AG09309 (cell line): ENCODE results near the gene CSNK1D.

Experiments
- DNase-seq: peaks from one replicate; pipeline ENCODE4 v3.0.0-alpha.2; 2010; ENCODE audit warnings: low read depth
- H3K4me3 ChIP-seq: 2 replicates; pipeline ENCODE4 v1.5.1; 2011; ENCODE audit warnings: mild to moderate bottlenecking, low read depth, low read length, moderate library complexity; ENCODE audit not compliant: control insufficient read depth
- TF ChIP-seq, protein P1 (sequence below): IDR thresholded peaks from 2 replicates; pipeline ENCODE4 v1.5.1; 2011; ENCODE audit warnings: mild to moderate bottlenecking, low read depth, low read length, inconsistent platforms; ENCODE audit not compliant: insufficient read depth, control insufficient read depth; ENCODE audit errors: missing control alignments

CSNK1D gene

DNA sequence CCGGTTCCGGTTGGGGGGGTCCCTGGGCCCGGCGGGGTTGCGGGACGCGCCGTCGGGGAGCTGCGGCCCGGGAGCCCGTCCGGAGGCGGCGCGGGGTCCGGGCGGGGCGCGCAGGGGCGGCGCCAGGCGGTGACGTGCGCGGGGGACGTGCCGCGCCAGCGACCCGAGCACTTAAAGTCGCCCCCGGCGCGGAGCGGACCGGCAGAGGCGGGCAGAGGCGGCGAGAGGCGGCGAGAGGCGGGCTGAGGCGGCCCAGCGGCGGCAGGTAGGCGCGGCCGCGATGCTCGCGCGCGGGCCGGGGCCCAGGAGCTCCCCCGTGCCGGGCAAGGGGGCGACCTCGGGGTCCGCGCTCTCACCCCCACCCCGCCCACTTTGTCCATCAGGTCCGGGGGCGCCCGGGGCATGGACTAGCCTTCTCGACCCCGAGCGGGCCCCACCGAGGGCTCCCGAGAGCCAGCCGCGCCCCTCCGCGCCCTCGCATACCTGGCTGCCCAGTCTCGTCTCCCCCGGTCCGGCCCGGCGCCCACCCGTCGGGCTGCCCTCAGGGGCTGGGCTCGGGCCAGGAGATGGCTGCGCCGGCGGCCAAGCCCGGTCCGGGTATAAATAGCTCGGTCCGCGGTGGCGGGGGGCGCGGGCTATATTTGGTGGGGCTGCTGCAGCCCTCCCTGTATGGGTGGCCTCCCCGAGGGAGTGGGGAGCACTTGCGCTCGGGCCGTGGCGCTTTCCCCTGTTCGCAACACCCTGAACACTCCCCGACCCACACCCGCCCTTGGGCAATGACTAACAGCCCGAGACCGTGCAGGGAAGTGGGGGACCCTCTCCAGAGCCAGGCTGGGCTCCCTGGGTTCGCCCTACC, 44.4 kb downstream of the CSNK1D start, which contains the start of gene SLC16A3:
Gene SLC16A3 (plus strand): TSS at position 201 of the 856 bp plus-strand sequence. CDS start 6,967 bp downstream, outside the sequence.
- peak within 1 kb of the TSS; percentile 88 for H3K4me3 ChIP-seq
- TF ChIP-seq, protein P1, sequence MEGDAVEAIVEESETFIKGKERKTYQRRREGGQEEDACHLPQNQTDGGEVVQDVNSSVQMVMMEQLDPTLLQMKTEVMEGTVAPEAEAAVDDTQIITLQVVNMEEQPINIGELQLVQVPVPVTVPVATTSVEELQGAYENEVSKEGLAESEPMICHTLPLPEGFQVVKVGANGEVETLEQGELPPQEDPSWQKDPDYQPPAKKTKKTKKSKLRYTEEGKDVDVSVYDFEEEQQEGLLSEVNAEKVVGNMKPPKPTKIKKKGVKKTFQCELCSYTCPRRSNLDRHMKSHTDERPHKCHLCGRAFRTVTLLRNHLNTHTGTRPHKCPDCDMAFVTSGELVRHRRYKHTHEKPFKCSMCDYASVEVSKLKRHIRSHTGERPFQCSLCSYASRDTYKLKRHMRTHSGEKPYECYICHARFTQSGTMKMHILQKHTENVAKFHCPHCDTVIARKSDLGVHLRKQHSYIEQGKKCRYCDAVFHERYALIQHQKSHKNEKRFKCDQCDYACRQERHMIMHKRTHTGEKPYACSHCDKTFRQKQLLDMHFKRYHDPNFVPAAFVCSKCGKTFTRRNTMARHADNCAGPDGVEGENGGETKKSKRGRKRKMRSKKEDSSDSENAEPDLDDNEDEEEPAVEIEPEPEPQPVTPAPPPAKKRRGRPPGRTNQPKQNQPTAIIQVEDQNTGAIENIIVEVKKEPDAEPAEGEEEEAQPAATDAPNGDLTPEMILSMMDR = no peak
- no peak for DNase-seq

DNA sequence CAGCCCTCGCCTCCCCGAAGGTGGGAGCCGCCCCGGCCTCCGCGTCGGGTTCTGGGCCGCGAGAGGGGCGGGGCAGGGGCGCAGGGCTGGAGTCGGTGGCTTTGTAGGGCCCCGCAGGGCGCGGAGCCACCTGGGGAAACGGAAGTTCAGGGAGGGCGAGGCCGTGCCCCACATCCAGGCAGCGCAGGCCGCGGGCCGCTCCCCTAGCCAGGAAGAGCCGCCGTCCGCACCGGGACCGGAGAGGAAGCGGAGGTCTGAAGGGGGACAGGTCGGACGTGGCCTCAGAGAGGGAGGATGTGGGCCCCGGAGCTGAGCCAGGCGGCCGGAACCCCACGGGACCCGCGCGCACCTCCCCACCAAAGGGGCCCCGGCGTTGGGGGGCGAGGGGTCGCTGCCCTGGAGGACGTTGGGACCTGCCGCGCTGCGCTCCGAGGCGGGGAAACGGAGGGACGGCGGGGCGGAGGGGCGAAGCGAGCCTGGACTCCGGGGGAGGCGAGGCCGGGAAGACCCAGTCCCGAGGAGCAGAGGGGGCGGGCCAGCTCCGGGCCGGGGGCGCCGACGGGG, 45.1 kb downstream of the CSNK1D start:
- peak overlapping the region; percentile 35 for H3K4me3 ChIP-seq
- TF ChIP-seq, protein P1 = no peak
- DNase-seq = no peak

DNA sequence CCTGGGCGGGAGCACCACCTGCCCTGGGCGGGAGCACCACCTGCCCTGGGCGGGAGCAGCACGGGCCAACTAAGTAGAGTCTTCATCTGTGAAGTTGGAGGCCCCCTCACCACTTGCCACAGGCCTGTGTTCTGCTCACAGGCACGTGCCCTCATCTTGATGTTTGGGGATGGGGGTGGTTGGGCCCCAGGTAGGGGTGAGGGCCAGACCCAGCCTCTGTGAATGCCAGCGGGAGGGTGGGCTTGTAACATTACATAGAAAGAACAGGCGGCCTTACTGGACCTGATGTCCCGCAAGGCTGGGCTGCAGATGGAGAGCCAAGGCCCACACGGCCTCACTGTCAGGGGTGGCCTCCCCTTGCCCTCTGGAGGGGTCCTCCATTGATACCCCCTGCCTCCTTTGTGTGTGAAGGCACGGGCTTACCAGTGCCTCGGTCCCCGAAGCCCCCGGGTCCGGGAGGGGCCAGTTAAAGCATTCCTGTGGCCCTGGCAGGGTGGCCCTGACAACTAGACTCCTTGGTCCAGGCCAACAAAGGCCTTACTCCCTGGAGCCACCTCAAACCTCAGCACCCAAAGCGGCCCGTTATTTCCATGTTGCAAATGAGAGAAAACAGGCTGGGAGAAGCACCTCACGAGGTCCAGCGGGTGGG, 45.7 kb downstream of the CSNK1D start:
- TF ChIP-seq, protein P1 = no peak
- H3K4me3 ChIP-seq = no peak overlapping the region
- DNase-seq = no peak

DNA sequence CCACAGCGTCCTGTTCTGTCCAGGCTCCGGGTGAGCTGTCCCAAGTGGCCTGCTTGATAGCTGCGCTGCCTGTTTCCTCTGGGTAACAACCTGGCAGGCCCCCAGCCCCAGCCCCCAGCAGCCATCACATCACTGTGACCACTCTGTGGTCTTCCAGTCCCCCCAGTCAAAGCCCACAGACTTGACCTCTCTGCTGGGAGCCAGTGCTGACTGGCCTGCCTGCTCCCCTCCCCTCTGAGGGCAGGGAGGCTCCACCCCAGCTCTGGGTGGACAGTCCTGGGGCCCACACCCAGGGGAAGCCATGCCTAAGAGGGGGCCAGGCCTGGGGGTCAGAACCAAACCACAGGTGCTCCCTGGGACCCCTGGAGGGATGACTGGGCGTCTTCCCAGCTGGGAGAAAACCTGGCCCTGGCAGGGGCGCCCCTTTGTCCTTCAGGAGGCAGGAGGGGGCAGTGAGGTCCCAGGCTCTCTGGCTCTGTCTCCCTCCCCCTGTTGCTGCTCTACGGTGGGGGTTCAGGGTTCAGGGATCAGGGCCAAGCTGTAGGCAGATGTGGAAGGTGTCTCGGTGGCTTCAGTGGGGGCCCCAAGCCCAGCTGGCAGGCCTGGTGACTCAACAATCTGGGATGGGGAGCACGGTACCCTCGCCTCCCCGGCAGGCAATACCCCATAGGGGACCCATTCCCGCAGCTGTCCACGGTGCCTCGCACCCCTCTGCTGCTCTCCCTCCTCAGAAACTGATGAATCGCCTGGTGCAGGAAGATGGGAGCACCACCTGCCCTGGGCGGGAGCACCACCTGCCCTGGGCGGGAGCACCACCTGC, 46.5 kb downstream of the CSNK1D start:
- no peak overlapping the region for H3K4me3 ChIP-seq
- TF ChIP-seq, protein P1 = no peak
- no peak for DNase-seq

DNA sequence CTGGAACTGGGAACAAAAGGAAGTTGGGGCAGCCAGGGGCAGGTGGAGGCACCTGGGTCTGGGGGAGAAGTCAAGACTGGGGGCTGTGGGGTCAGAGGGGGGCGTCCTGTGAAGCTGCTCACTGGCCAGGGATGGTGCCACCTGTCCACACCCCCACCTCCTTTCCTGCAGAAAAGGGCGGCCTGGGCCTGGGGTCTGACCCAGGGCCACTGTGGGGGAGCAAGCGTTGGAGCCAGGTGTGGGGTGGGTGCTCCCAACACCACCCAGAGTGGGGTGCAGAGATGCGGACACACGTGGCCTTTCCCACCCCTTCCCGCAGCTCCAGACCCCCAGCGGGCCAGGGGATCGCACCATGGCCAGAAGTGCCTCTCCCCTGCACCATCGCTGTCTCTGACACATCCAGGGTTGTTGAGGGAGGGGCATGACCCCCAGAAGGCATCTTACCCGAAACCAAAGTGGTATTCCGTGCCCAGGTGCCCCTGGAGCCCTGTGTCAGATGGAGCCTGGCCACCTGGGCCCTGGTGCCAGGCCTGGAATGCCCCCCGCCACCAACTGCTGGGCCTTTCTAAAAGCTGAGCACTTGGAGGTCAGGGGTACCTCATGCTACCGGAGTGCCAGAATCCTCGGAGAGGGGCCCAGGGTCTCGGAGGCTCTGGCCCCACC, 47.2 kb downstream of the CSNK1D start:
- H3K4me3 ChIP-seq = no peak overlapping the region
- TF ChIP-seq, protein P1 = no peak
- no peak for DNase-seq

DNA sequence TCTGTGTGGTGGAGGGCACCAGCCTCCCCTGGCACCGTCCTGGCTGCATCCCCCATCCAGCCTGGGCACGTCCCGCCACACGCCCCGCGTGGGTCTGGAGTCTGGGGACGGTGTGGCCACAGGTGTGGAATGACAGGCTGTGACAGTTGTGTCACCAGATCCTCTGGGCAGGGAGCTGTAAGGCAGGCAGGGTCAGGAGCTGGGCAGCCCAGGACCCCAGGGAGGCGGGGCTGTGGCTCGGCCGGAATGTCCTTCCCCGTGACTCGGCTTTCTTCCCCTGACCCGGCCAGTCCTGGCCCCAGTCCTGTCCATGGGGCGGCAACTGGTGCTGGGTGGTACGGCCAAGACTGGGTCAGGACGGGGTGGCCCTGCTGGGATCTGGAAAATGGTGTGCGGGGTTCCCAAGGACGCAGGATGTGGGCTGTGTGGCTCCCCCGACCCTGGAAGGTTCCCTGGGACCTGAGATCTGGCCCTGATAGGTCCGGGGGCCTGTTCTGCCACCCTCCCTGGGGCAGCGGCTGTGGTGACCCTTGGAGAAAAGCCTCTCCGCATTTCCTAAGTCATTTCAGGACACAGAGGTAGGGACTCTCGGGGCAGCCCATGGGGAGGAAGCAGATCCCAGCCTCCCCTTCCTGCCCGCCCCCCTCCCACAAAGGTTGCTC, 48.0 kb downstream of the CSNK1D start:
- TF ChIP-seq, protein P1 = no peak
- DNase-seq = no peak
- H3K4me3 ChIP-seq = no peak overlapping the region
